Thyroid gland (tissue), 4 donors: ENCODE measurements around the gene WWP2. TPM values are rescaled to one million over a fixed set of nuclear protein-coding genes. Genes with fewer than 3 reads are reported as not detected.
A peak's percentile ranks its signal among the peaks of the same experiment; 100 is the strongest.

ENCODE experiments used
- microRNA counts, 2 donors: library from miRNA; unstranded; fragments of <30 nt; microRNA quantifications; one replicate each; lab custom pipeline; 2016 to 2017
- microRNA-seq: library from miRNA; unstranded; fragments of <30 nt; microRNA quantifications from one replicate; pipeline ENCODE4, GENCODE V29; 2016
- small RNA-seq: library from RNA; depleted of rRNA; stranded (forward); fragments of <200 nt; gene quantifications from one replicate; pipeline ENCODE3, GENCODE V24; 2016
- total RNA-seq, 4 donors: library from RNA; depleted of rRNA; stranded (reverse); fragments of >200 nt; gene quantifications; one replicate each; pipeline ENCODE4 v1.2.3, GENCODE V29; 2016

WWP2 gene
- total RNA-seq, 4 donors from 2014 or later, result 35.9 to 72.1 (median 47.7) TPM

MicroRNAs encoded within 50 kb of the gene (microRNA counts, 767-probe panel; counts per million panel counts)
- microRNA hsa-miR-140-3p (lab: Ali Mortazavi, UCI) (1,353 to 2,159 counts per million in 2 donors), microRNA hsa-miR-140-5p (lab: Ali Mortazavi, UCI) (2,882 to 5,211 counts per million in 2 donors)

Small RNAs within 50 kb of the gene (microRNA-seq; reads per million reads assigned to microRNA genes)
- gene MIR140, result 1,368 reads per million, percentile 84 among the genes with 10 or more reads in this experiment

Small RNAs within 50 kb of the gene (small RNA-seq; reads per million reads assigned to genes)
- not detected for gene AC026468.1
- gene MIR140, result 46.6 reads per million, percentile 95 among the genes with 10 or more reads in this experiment
- gene RF00091, result not detected

Other genes with a start within 250 kb of the WWP2 start
- 100 to 1,000 TPM in 2 of 4 donors, 10 to 100 TPM in 2; 76.1 to 122 (median 102) TPM for gene NFAT5, start 196.4 kb upstream of the WWP2 start, total RNA-seq
- 1,000 to 10,000 TPM in 1 of 4 donors, 100 to 1,000 TPM in 3; 321 to 1,811 (median 577) TPM for gene NQO1, start 35.8 kb upstream of the WWP2 start, total RNA-seq
- 10 to 100 TPM; 37.4 to 51.2 (median 43.1) TPM for gene NOB1, start 7.4 kb upstream of the WWP2 start, total RNA-seq
- 1 to 10 TPM in 2 of 4 donors, under 1 TPM in 2; 0.67 to 1.8 (median 1.3) TPM for gene CLEC18A, start 189.0 kb downstream of the WWP2 start, total RNA-seq